Stimulated activated CD4-positive, alpha-beta T cell treated with anti-CD3 and anti-CD28 coated beads, TNF-alpha, amount 100 ng/mL, for 4 hours (primary cell): ENCODE results near the gene NEMP1.

ENCODE experiments used
- DNase-seq, 3 experiments: peaks; one replicate each; pipeline ENCODE4 v3.0.0-alpha.2; 2020; ENCODE audit warnings: low read depth in 3 of 3

The NEMP1 gene

GRCh38 chr12:57107456-57108155, 29.0 kb upstream of the NEMP1 start:
- DNase-seq, result no peak

DNA sequence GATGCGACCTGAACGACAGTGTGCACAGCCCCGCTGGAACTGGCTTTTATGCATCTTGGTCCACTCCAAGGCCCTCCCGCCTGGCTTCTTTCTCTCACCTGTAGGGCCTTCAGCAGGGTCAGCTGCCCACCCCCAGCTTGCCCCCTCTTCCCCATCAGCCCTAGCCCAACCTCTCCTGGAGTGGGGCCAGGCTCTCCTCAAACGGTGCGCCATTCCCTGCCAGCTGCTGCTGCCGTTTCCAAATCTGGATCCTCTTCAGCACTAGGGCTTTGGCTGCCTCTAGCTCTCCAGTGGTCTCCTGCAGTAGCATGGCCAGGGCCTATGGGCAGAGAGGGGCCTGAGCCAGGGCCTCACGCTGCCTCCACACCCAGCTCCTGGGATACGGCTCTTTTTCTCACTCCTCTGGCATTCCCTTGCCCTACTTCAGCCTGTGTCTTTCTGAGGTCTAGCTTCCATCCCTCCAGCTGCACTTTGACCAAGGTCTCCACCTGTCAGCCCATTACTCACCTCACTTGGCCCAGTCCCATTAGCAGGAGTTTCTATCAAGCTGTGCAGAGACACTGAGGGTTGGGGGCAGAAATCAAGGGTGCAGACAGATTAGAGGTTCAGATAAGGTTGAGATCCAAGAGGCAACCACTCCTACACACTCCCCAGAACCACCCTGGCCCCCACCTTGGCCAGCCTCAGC, 27.6 kb upstream of the NEMP1 start:
- no peak for DNase-seq

GRCh38 chr12:57105011-57105753, 26.6 kb upstream of the NEMP1 start:
- DNase-seq, result no peak

GRCh38 chr12:57104292-57104910, 25.8 kb upstream of the NEMP1 start:
- DNase-seq, result no peak

GRCh38 chr12:57103856-57104255, 25.3 kb upstream of the NEMP1 start:
- no peak for DNase-seq

GRCh38 chr12:57101892-57102695, 23.5 kb upstream of the NEMP1 start:
- no peak for DNase-seq

DNA sequence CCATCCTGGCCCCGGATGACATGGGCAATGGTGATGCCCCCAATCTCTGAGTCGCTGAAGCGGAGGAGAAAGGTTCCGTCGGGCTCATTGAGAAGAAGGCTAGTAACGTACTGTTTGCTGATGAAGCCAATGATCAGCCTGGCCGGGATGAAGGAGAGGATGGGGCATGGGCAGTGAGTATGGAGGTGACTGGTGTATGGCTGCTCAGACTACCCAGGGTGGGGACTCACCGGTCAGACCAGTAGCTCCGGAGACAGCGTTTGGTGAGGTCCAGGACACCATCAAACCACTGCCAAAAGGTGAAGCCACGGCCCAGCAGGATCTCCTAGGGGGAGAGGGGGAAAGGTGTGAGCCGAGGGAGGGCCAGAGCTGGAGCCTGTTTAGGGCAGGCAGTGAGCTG, 21.2 kb upstream of the NEMP1 start:
- DNase-seq, result no peak

DNA sequence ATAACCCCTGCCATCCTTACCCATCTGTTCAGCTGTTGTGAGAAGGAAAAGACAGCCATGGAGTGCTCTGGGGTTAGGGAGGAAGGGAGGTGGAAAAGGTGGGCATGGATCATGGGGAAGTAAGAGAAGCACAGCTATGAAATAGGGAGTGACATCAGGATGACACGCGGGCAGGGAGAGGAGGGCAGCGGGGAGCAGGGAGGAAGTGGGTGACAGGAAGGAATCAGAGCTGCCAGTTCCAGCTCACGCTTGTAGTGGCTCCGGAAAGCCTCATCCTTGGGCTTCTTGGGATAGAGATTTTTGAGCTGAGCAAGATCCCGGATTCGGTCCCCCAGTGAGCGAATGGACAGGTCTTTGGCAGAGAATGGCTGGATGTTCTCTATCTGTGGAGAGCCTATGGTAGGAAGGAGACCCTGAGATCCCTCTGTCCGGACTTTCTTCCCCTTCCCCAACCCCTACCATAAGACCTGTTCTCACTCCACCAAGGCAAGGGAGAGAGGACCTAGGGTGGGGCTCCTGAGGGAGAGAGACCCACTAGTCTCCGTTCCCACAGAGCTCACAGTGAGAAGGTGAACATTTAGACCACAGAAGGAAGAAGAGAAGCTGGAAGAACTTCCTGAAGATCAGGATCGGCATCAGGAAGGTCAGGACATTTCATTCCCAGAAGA, 20.6 kb upstream of the NEMP1 start:
- no peak for DNase-seq

DNA sequence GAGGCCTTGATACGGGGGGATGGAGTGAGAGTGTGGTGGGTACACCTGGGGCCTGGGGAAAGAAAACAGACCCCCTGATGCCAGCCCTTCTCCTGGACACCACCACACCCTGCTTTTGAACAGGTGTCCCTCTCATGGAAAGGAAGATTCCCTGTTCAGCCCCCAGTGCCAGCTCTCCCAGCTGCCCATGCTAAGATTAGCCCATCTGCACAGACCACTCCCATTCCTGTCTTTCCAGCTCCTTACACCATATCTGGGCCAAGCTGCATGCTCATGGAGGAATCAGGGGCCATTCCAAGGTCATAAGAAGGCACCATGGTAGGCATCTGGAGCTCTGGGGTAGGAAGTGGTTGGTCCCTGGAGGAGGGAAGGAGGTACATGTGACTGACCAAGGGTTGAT, 20.0 kb upstream of the NEMP1 start:
- DNase-seq, result no peak

GRCh38 chr12:57097554-57097835, 18.9 kb upstream of the NEMP1 start:
- no peak for DNase-seq

DNA sequence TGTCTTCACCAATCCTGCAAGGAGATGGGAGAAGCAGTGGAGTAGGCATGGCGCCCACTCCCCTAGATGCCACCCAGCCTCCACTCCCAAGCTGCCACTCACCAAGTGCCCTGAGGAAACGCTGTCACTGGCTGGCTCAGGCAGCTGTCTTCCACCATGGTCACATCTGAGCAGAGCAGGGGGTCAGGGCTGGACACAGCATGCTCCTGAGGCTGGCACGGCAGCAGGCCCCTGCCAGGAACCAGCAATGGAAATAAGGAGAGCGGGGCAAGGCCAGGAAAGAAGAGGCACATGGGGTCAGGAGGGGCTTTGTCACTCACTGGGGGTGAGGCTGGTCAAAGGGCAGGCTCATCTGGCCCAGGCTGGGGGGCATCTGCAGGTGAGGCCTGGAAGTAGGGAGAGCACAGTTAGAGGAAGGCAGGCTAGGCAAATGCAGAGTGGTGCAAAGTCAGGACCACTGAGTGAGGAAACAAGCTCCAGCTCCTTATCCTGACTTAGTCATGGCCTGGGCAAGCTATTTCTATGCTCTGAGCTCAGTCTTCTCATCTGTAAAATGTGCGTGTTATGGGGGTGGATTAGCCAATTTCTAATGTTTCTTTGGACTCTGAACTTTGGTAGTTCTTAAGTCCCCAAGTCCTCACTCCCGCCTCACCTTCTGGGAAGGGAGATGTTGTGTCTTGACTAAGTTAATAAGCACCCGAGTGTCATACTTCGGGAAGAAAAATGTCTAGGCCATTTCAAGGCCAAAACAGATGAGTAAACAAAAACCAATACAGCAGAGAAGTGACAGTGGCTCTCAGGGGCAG, 18.4 kb upstream of the NEMP1 start:
- no peak for DNase-seq

- no peak for DNase-seq
Measured at GRCh38 chr12:57096099-57096572, 17.5 kb upstream of the NEMP1 start.

DNA sequence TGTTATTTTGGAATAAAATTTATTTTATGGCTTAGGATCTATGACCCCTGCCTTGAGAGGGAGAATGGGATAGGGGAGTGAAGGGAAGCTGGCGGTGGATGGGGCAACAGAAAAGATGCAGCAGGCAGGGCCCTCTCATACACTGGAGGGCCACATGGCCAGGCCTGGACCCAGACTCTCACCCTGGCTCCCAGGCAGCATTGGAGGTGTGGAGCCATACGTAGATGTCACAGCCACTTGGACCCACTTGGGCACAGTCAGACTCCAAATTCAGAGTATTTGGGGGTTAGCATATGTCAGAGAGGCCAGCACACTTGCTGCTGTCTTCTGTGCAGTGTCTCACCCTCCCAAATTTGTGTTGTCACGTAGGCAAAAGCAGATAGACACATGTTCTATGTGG, 16.8 kb upstream of the NEMP1 start:
- DNase-seq, result no peak

DNA sequence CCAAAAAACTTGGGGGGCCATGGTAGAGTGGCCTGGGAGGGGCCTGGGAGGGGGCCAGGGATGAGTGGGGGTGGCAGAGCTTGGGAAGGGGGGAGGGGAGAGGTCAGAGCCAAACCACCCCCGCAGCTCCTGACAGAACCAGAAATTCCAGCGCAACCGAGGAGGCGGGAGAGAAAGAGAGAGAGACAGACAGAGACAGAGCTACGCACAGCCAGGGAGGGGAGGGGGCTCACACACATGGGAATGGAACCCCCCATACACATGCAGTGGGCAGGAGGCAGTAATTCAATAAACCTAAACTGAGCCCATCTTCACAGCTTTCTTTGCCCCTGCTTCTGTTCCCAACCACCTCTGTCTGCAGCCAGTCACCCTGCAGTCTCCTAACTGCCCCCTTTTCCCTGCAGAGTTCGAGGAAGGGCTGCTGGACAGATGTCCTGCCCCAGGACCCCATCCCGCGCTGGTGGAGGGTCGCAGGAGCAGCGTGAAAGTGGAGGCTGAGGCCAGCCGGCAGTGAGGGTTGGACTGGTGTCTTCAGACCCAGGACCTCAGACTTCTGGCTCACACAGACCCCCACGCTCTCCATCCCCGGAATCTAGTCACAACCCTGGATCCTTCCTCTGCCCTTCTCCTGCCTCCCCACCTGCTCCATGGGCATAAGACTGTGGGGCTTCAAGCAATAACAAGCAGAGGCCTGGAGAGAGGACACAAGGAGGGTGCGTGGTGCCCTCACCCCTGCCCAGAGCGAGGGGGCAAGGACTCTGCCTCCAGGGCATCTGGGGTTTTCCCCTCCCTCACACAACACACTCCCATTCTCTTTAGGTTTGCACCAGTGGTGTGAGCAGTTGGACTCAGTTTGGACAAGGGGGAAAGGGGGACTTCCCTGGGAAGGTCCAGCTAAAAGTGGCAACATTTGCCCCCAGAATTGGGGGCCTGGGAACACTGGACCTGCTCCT, 15.9 kb upstream of the NEMP1 start:
- DNase-seq, result no peak

GRCh38 chr12:57093415-57094207, 15.0 kb upstream of the NEMP1 start:
- peak; percentile 62 to 77 (median 72) for DNase-seq

DNA sequence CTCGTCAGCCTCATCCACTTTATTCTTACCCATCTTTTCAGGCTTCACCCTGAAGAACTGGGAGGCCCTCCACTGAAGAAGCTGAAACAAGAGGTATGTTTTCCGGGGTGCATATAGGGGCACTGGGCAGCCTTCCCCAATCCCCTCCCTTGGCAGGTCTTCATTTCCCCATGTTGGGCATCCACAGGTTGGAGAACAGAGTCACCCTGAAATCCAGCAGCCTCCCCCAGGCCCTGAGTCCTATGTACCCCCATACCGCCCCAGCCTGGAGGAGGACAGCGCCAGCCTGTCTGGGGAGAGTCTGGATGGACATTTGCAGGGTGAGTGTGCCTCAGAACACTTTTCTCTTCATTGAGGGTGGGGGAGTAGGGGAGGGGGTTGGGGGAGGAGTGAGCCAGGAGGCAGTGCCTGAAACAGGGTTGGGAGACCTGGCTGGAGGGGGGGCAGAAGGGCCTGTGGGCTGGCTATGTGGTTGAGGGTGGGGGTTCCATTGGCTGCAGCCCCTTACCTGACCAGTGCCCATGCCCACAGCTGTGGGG, 14.4 kb upstream of the NEMP1 start:
- DNase-seq, result no peak

- no peak for DNase-seq
Measured at GRCh38 chr12:57092529-57092862, 13.9 kb upstream of the NEMP1 start.
